HG02938 (cell line): ENCODE measurements around the gene CISH.

Source experiments
- ATAC-seq: cut with Tn5 transposase; IDR thresholded peaks from one replicate; pipeline ENCODE4 v1.9.1; 2021; ENCODE audit warnings: mild to moderate bottlenecking, moderate library complexity; ENCODE audit not compliant: unreplicated experiment

The CISH gene

GRCh38 chr3:50637945-50638344, 26.4 kb upstream of the CISH start:
- no peak for ATAC-seq

GRCh38 chr3:50637011-50637410, 25.4 kb upstream of the CISH start:
- ATAC-seq: no peak

- no peak for ATAC-seq
Observed at GRCh38 chr3:50635066-50635465, 23.5 kb upstream of the CISH start.

GRCh38 chr3:50633230-50633790, 21.7 kb upstream of the CISH start:
- ATAC-seq: no peak

- ATAC-seq: no peak
Observed at GRCh38 chr3:50632450-50632849, 20.9 kb upstream of the CISH start.

GRCh38 chr3:50630877-50631276, 19.3 kb upstream of the CISH start:
- ATAC-seq: no peak

- ATAC-seq: no peak
Observed at GRCh38 chr3:50630394-50630793, 18.8 kb upstream of the CISH start.

GRCh38 chr3:50628601-50629000, 17.0 kb upstream of the CISH start:
- no peak for ATAC-seq

GRCh38 chr3:50627407-50628051, 16.0 kb upstream of the CISH start:
- ATAC-seq: no peak

GRCh38 chr3:50626401-50626800, 14.8 kb upstream of the CISH start:
- ATAC-seq: no peak

GRCh38 chr3:50625231-50626182, 13.9 kb upstream of the CISH start:
- ATAC-seq: no peak

- no peak for ATAC-seq
Observed at GRCh38 chr3:50624634-50625033, 13.1 kb upstream of the CISH start.

GRCh38 chr3:50623840-50624474, 12.4 kb upstream of the CISH start:
- ATAC-seq: no peak

GRCh38 chr3:50622881-50623280, 11.3 kb upstream of the CISH start:
- ATAC-seq: no peak

- no peak for ATAC-seq
Observed at GRCh38 chr3:50620820-50621219, 9.2 kb upstream of the CISH start.

GRCh38 chr3:50620420-50620819, 8.8 kb upstream of the CISH start:
- no peak for ATAC-seq

- ATAC-seq: no peak
Observed at GRCh38 chr3:50617911-50618481, 6.4 kb upstream of the CISH start.

- ATAC-seq: peak; percentile 16
Observed at GRCh38 chr3:50617096-50617791, 5.7 kb upstream of the CISH start, which contains the start of gene MAPKAPK3. TSS of gene MAPKAPK3 (plus strand) at chr3:50617151. CDS start at chr3:50617566, 415 bp downstream.

GRCh38 chr3:50616770-50617095, 5.2 kb upstream of the CISH start:
- ATAC-seq: peak; percentile 44

- ATAC-seq: peak; percentile 30
Observed at GRCh38 chr3:50616003-50616769, 4.6 kb upstream of the CISH start.
